HG02678 (cell line): Measurements from ENCODE around the gene NUDCD2.
A peak's percentile ranks its signal among the peaks of the same experiment; 100 is the strongest.
"Not testable (repeated sequence)": the region's sequence is repeated elsewhere in the genome, so short reads cannot be mapped to it uniquely, and the experiment has no call there.

Experiments
- ATAC-seq: cut with Tn5 transposase; IDR thresholded peaks from one replicate; pipeline ENCODE4 v1.9.1; 2021; ENCODE audit warnings: mild to moderate bottlenecking, moderate library complexity; ENCODE audit not compliant: unreplicated experiment

Gene NUDCD2

GRCh38 chr5:163434401-163434866 is 25.5 kb downstream of the NUDCD2 start:
- ATAC-seq = no peak

DNA sequence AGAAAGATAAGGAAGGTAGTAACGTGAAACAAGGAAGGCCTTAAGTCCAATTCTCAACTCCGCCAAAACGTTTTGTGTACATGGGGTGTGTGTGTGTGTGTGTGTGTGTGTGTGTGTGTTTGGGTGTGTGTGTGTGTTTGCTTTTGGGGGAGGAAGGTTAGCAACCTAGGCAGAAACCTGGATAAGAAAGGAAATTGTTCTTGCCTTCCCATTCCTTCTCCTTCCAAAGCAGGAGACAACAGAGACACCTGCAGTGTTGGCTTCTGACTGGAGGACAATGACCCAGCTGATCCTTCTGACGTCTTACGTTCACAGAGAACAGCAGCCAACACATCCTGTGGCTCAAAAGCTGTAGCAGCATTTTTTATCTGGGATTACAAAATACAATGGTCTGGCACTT is 26.6 kb downstream of the NUDCD2 start:
- no peak for ATAC-seq

- no peak for ATAC-seq
These were observed 27.4 kb downstream of the NUDCD2 start for GRCh38 chr5:163432544-163432943.

DNA sequence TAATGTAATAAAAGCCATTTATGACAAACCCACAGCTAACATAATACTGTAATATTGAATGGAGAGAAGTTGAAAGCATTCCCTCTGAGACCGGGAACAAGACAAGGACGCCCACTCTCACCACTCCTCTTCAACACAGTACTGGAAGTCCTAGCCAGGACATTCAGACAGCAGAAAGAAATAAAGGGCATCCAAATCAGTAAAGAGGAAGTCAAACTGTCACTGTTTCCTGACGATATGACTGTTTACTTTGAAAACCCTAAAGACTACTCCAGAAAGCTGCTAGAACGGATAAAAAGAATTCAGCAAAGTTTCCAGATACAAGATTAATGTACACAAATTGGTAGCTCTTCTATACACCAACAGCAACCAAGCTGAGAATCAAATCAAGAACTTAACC is 33.8 kb downstream of the NUDCD2 start:
- not testable (repeated sequence) for ATAC-seq

GRCh38 chr5:163424836-163425235 is 35.1 kb downstream of the NUDCD2 start:
- no peak for ATAC-seq

DNA sequence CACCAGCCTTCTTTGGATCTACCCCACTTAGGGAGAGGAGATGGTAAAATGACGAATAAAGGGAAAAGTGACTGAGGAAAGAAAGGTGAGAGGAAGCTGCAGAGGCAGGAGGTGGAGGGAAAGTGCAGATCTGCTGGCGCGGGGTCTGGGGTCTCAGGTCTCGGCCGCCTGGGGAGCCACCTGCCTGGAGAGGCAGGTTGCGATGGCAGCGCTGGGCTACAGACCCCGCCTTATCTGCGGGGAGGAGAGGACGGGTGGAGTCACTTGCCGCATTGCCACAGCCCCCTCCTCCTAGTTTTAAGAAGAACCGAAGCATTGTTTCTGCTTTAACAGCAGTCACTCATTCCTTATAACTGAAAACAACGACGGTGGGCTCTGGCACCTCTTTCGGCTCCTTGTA is 44.2 kb downstream of the NUDCD2 start:
- ATAC-seq = not testable (repeated sequence)

DNA sequence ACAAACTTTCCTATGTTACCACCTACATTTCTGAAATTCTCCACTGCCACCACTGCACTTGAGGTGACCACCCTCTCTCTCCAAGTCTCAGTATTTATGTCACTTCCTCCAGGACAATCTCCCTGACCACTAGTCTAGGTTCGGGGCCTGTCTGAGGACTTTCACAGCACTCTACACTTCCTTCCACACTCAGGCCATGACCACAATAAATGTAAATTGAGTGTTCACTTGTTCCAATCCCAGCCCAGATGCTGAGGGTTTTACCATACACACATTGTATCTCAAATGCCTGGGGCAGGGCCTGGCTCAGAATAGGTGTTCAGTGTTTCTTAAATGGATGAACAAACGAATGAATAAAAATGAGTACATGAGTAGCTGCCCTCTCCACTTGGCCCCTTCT is 49.4 kb downstream of the NUDCD2 start:
- ATAC-seq = no peak

DNA sequence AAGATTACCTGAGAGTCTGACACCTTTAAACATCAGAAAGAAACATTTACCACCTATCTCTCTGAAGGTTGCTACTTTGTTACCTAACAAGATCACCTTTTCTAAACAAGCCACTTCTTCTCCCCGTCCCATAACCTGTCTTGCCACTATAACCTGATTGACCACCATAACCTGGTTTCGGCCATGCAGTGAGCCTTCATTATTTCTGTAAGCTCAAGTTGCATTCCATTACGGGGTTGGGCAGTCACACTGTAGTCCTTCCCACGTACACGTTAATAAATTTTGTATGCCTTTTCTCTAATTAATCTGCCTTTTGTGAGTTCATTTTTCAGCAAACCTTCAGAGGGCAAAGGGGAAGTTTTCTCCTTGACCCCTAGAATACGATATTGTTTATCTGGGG is 50.5 kb downstream of the NUDCD2 start:
- ATAC-seq = no peak

GRCh38 chr5:163408311-163408923 is 51.5 kb downstream of the NUDCD2 start:
- peak; percentile 78 for ATAC-seq

DNA sequence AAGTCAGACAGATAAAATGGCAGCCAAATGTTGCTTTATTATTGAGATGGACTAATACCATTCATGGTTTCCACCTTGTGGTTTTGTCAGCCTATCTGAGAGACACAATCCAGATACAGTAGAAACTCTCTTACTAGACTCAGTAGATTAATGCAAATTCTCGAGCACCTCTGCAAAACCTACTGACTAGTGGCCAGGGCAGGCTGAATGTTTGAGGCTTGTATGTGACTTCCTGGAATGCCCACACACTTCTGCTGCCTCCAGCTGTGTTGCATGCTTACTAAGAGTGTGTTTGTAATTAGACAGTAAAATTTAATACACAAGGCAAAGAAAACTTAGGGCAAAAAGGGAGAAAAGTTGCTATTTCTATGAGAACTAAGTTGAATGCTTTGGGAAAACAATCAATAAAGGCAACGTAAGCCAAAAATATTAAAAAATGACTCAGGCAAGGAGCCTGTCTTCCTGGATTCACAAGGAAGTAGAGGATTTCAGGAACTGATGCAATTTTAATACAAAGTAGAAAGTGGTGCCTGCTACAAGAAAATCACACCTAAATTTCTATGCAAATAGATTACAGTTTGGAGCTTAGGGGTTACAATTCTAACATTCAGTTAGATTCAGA is 52.8 kb downstream of the NUDCD2 start:
- peak; percentile 85 for ATAC-seq

- no peak for ATAC-seq
These were observed 55.3 kb downstream of the NUDCD2 start for GRCh38 chr5:163404364-163405173.

DNA sequence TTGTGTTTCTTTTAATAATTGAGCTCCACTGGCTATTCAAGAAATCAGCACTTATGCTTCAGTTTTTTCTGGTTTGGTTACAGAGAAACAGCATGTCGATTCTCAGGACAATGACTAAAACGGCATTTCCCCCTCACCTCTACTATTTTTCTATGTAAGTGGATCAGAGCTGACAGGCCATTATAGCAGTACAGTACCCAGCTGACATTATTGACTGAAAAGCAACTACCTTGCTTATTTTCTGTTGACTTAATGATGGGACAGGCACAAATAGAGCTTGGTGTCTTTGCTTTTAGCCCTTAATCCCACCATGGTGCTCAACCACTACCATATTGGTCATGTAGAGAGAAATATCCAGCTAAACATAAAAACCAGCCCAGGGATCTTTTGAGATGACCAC is 57.9 kb downstream of the NUDCD2 start:
- no peak for ATAC-seq

DNA sequence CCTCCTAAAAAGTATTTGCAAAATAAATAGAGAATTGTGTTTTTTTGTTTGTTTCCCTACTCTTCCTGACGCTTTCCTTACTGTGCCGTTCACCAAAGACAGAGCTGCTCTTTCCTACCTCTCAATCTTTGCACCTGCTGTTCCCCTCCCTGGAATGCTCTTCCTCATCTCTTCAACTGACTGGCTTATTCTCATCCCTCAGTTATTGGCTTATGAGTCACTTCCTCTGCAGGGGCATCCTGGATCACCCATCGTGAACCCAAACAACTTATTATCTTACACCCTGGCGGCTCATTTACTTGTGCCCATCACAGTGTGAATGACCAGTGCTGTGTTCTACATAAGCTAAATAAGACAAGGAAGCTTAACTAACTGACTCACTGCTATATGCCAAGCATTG is 58.6 kb downstream of the NUDCD2 start:
- no peak for ATAC-seq

DNA sequence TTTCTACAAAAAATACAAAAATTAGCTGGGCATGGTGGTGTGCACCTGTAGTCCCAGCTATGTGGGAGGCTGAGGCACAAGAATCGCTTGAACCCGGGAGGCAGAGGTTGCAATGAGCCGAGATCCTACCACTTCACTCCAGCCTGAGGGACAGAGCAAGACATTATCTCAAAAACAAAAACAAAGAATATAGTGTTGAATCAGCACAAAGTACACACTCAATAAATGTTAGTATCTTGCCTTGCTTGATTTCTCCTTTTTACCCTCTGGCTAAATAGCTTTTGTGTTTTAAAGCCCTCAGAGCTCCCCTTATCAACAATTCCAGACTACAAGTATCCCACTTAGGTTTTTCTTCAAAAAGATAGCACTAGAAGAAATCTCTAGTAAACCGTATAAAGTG is 60.0 kb downstream of the NUDCD2 start:
- no peak for ATAC-seq

DNA sequence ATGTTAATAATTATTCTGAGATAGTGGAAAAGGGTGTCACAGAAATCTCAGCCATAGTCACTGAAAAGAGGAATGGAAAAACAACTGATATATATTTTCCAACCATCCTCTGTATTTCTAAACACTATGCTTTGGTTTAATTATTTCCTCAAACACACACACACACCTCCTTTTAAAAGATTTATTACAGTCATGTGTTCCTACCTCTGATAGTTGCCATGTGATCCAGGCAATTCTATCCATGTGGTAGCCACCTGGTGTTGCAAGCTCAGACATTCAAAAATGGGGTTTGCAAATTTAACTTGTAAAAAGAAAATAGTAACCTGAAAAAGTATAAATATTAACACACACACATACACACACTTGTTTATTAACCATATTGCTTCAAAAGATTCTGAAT is 62.5 kb downstream of the NUDCD2 start:
- no peak for ATAC-seq

- not testable (repeated sequence) for ATAC-seq
These were observed 63.0 kb downstream of the NUDCD2 start for GRCh38 chr5:163396818-163397340.
